Kidney (tissue), 14 donors: Measurements from ENCODE around the gene WDR4. TPM values are rescaled to one million over a fixed set of nuclear protein-coding genes. Genes with fewer than 3 reads are reported as not detected.
"Not testable (repeated sequence)": the region's sequence is repeated elsewhere in the genome, so short reads cannot be mapped to it uniquely, and the experiment has no call there.

Experiments
- DNase-seq, 5 donors: peaks; one replicate each; pipeline ENCODE4 v3.0.0-alpha.2; 2013 to 2020
- FAIRE-seq: peaks from 2 replicates; lab custom pipeline; 2012; peaks lifted over from hg19 to GRCh38; lab: Jason Lieb, UNC
- H3K27ac ChIP-seq, 2 donors: one replicate each; pipeline ENCODE4 v1.7.0; 2013; ENCODE audit warnings: low read depth in 2 of 2, low read length in 2 of 2, inconsistent platforms in 1 of 2
- H3K27me3 ChIP-seq: one replicate; pipeline ENCODE4 v1.7.1; 2013; ENCODE audit warnings: low read length, inconsistent platforms; ENCODE audit not compliant: control insufficient read depth, insufficient read depth
- H3K36me3 ChIP-seq, 3 donors: one replicate each; pipeline versions ENCODE4 v1.7.0 to v1.7.1; 2013; ENCODE audit warnings: low read length in 3 of 3, control low read depth in 1 of 3, inconsistent platforms in 1 of 3; ENCODE audit not compliant: insufficient read depth in 3 of 3, control insufficient read depth in 2 of 3
- H3K4me1 ChIP-seq, 3 donors: one replicate each; pipeline versions ENCODE4 v1.7.0 to v1.7.1; 2013; ENCODE audit warnings: low read length in 3 of 3, inconsistent platforms in 1 of 3, low read depth in 1 of 3; ENCODE audit not compliant: control insufficient read depth in 2 of 3, insufficient read depth in 2 of 3
- H3K4me3 ChIP-seq, 3 donors: one replicate each; pipeline versions ENCODE4 v1.7.0 to v1.8.1; 2013; ENCODE audit warnings: low read length in 3 of 3, control low read depth in 1 of 3, inconsistent platforms in 1 of 3
- H3K9ac ChIP-seq, 3 donors: one replicate each; pipeline versions ENCODE4 v1.7.0 to v1.7.1; 2013; ENCODE audit warnings: low read length in 3 of 3, control low read depth in 1 of 3, inconsistent platforms in 1 of 3
- H3K9me3 ChIP-seq, 3 donors: one replicate each; pipeline versions ENCODE4 v1.7.0 to v1.7.1; 2013; ENCODE audit warnings: low read length in 3 of 3, control low read depth in 1 of 3, inconsistent platforms in 1 of 3; ENCODE audit not compliant: control insufficient read depth in 2 of 3, insufficient read depth in 1 of 3
- CTCF ChIP-seq: IDR thresholded peaks from 3 replicates; pipeline ENCODE4 v1.5.1; 2012; ENCODE audit warnings: mild to moderate bottlenecking, moderate library complexity, borderline replicate concordance; ENCODE audit not compliant: insufficient read depth; ENCODE audit errors: extremely low read depth
- intact Hi-C: fragments of 100-400 bp; cut with DNase I; formaldehyde crosslinking; loops from one replicate; pipeline ENCODE4 v1.11.1; 2022
- polyA plus RNA-seq: library from polyadenylated mRNA; stranded (reverse); fragments of 350-450 nt; fragmentation: Illumina TruSeq; extraction: RNeasy Lipid Tissue Mini Kit (QIAGEN cat#74804); gene quantifications from one replicate; pipeline ENCODE4 v1.2.3, GENCODE V29; 2014; ENCODE audit warnings: low read depth, low replicate concordance; ENCODE audit not compliant: insufficient read depth
- total RNA-seq: library from RNA; stranded (reverse); fragmentation: NEBNext Ultra II Directional; extraction: Animal tissue kit (Norgen Biotek cat#: 25700); gene quantifications from one replicate; pipeline ENCODE4 v1.2.1, GENCODE V29; 2021
- donor health status: control.
- donor health status: control.
- donor health status: control.
- donor health status: control.
- donor health status: control.
- donor health status: DM: yes; HTN: yes; CAD: no.
- donor health status: Normal renal cell carcinoma (clear cell type).

The WDR4 gene
- total and polyA plus RNA-seq, 2 donors from 2014 or later, result 4.8 to 20.4 TPM

- no peak overlapping the region for H3K27ac ChIP-seq
- FAIRE-seq (no peak), DNase-seq (peak in 1 of 5 donors; percentile 48)
- no peaks in the 10 kb centered on the region for H3K9me3 ChIP-seq
- H3K4me1 ChIP-seq, result no peaks in the 10 kb centered on the region
- H3K36me3 ChIP-seq, result peaks cover 0 to 24% (median 11%) of the 10 kb centered on the region in 3 donors
- H3K9ac ChIP-seq, result no peak overlapping the region
- no peak overlapping the region for H3K4me3 ChIP-seq
- H3K27me3 ChIP-seq, result no peaks in the 10 kb centered on the region
- intact Hi-C loops, result no loop called here
- TF ChIP-seq CTCF, result no peak
These were observed 28.9 kb downstream of the WDR4 start for GRCh38 chr21:42850463-42850862.

- no peaks in the 10 kb centered on the region for H3K4me1 ChIP-seq
- no peak overlapping the region for H3K27ac ChIP-seq
- H3K36me3 ChIP-seq, result peaks cover 0 to 24% (median 12%) of the 10 kb centered on the region in 3 donors
- no peaks in the 10 kb centered on the region for H3K9me3 ChIP-seq
- TF ChIP-seq CTCF, result no peak
- intact Hi-C loops, result no loop called here
- H3K9ac ChIP-seq, result no peak overlapping the region
- no peaks in the 10 kb centered on the region for H3K27me3 ChIP-seq
- FAIRE-seq (no peak), DNase-seq (peak in 1 of 5 donors; percentile 66)
- no peak overlapping the region for H3K4me3 ChIP-seq
These were observed 29.5 kb downstream of the WDR4 start for GRCh38 chr21:42849759-42850412.

- no peak overlapping the region for H3K9ac ChIP-seq
- H3K4me1 ChIP-seq, result no peaks in the 10 kb centered on the region
- FAIRE-seq (no peak), DNase-seq (peak in 1 of 5 donors; percentile 50)
- no peaks in the 10 kb centered on the region for H3K9me3 ChIP-seq
- H3K27ac ChIP-seq, result no peak overlapping the region
- intact Hi-C loops, result no loop called here
- TF ChIP-seq CTCF, result no peak
- H3K4me3 ChIP-seq, result no peak overlapping the region
- peaks cover 0 to 24% (median 8%) of the 10 kb centered on the region in 3 donors for H3K36me3 ChIP-seq
- no peaks in the 10 kb centered on the region for H3K27me3 ChIP-seq
These were observed 30.2 kb downstream of the WDR4 start for GRCh38 chr21:42848932-42849758.

- FAIRE-seq, H3K9ac ChIP-seq, H3K27me3 ChIP-seq, intact Hi-C loops, H3K27ac ChIP-seq, H3K4me3 ChIP-seq, H3K4me1 ChIP-seq, H3K9me3 ChIP-seq: not testable (repeated sequence)
- DNase-seq, result peak in 1 of 5 donors; percentile 29
- peaks cover 0 to 21% (median 8%) of the 10 kb centered on the region in 3 donors for H3K36me3 ChIP-seq
These were observed 31.0 kb downstream of the WDR4 start for GRCh38 chr21:42848144-42848931.
